Left cardiac atrium (tissue), 4 donors: ENCODE data around the gene SUGP1. TPM values are rescaled to one million over a fixed set of nuclear protein-coding genes. Genes with fewer than 3 reads are reported as not detected.
"Not testable (repeated sequence)": the region's sequence is repeated elsewhere in the genome, so short reads cannot be mapped to it uniquely, and the experiment has no call there.

Experiments used
- ATAC-seq, 2 donors: fragments of 200-7000 bp; cut with Tn5 transposase; one replicate each; pipeline ENCODE4 v1.9.1; 2020; ENCODE audit warnings: mild to moderate bottlenecking in 2 of 2, moderate library complexity in 2 of 2
- DNase-seq: peaks from one replicate; pipeline ENCODE4 v3.0.0-alpha.2; 2020
- intact Hi-C, 2 donors: fragments of 100-400 bp; cut with DNase I; formaldehyde crosslinking; loops; one replicate each; pipeline versions ENCODE4 v1.14.1 to v1.15.1; 2022 to 2023
- total RNA-seq, 2 donors: library from RNA; stranded (reverse); fragmentation: NEBNext Ultra II Directional; extraction: Animal tissue kit (Norgen Biotek cat#: 25700); gene quantifications; one replicate each; pipeline ENCODE4 v1.2.1, GENCODE V29; 2021
- donor health status: DM: no; HTN: yes; CAD: no.
- donor health status: DM: no; HTN: yes; CAD: no; lungs with severe emphysema.
- donor health status: DM: yes; HTN: yes; CAD: no.
- donor health status: Dilated cardiomyopathy.

Gene SUGP1
- total RNA-seq, 2 donors from 2014 or later = 33.5 to 40.5 TPM

- intact Hi-C loops = no loop called here
- DNase-seq (no peak), ATAC-seq (no peak)
These were observed 64.0 kb downstream of the SUGP1 start for GRCh38 chr19:19256072-19256969.

GRCh38 chr19:19253409-19253808, 66.9 kb downstream of the SUGP1 start:
- ATAC-seq, intact Hi-C loops, DNase-seq: not testable (repeated sequence)

- DNase-seq = no peak
- no peak for ATAC-seq
- intact Hi-C loops = no loop called here
These were observed 70.0 kb downstream of the SUGP1 start for GRCh38 chr19:19250196-19250801.

GRCh38 chr19:19240476-19240875, 79.8 kb downstream of the SUGP1 start:
- no peak for ATAC-seq
- intact Hi-C loops = no loop called here
- no peak for DNase-seq

GRCh38 chr19:19239675-19240074, 80.6 kb downstream of the SUGP1 start:
- no peak for DNase-seq
- intact Hi-C loops = no loop called here
- ATAC-seq = no peak

- DNase-seq (no peak), ATAC-seq (no peak)
- intact Hi-C loops = no loop called here
These were observed 82.0 kb downstream of the SUGP1 start for GRCh38 chr19:19238126-19238894.

GRCh38 chr19:19236173-19236572, 84.1 kb downstream of the SUGP1 start:
- no peak for DNase-seq
- ATAC-seq = no peak
- intact Hi-C loops = no loop called here

- DNase-seq = no peak
- intact Hi-C loops = no loop called here
- no peak for ATAC-seq
These were observed 86.0 kb downstream of the SUGP1 start for GRCh38 chr19:19234220-19234816.

GRCh38 chr19:19232261-19232721, 88.0 kb downstream of the SUGP1 start:
- intact Hi-C loops = no loop called here
- DNase-seq = no peak

GRCh38 chr19:19230999-19231398, 89.3 kb downstream of the SUGP1 start:
- ATAC-seq (no peak), DNase-seq (no peak)
- intact Hi-C loops = no loop called here

More at GRCh38 chr19:19232261-19232721, 88.0 kb downstream of the SUGP1 start:
- ATAC-seq = no peak

- intact Hi-C loops = no loop called here
- ATAC-seq (no peak), DNase-seq (no peak)
These were observed 90.6 kb downstream of the SUGP1 start for GRCh38 chr19:19229701-19230100.

GRCh38 chr19:19227217-19227616, 93.1 kb downstream of the SUGP1 start:
- DNase-seq (no peak), ATAC-seq (no peak)
- intact Hi-C loops = no loop called here

GRCh38 chr19:19226663-19227062, 93.6 kb downstream of the SUGP1 start:
- intact Hi-C loops = no loop called here
- ATAC-seq = no peak
- DNase-seq = no peak

GRCh38 chr19:19226204-19226603, 94.1 kb downstream of the SUGP1 start:
- intact Hi-C loops = no loop called here
- no peak for ATAC-seq

More at GRCh38 chr19:19226204-19226603, 94.1 kb downstream of the SUGP1 start:
- DNase-seq = no peak

Other genes starting within 250 kb of the SUGP1 start
- gene TMEM161A, start 182.0 kb downstream of the SUGP1 start, total RNA-seq = 10 to 100 TPM; 19.1 to 21.2 TPM
- under 1 TPM; 0.21 to 0.55 TPM for gene MEF2B, start 150.2 kb downstream of the SUGP1 start, total RNA-seq
- 10 to 100 TPM; 20.1 to 24.0 TPM for gene BORCS8, start 128.4 kb downstream of the SUGP1 start, total RNA-seq
- gene RFXANK, start 128.3 kb downstream of the SUGP1 start, total RNA-seq = 10 to 100 TPM; 40.7 to 46.2 TPM
- 10 to 100 TPM in 1 of 2 donors, 1 to 10 TPM in 1; 9.4 to 11.2 TPM for gene NR2C2AP, start 117.1 kb downstream of the SUGP1 start, total RNA-seq
- gene NCAN, start 108.6 kb downstream of the SUGP1 start, total RNA-seq = not detected
- 1 to 10 TPM in 1 of 2 donors, under 1 TPM in 1; 0.59 to 1.4 TPM for gene TM6SF2, start 47.2 kb downstream of the SUGP1 start, total RNA-seq
- 10 to 100 TPM; 26.2 to 35.5 TPM for gene MAU2, start 320 bp upstream of the SUGP1 start, total RNA-seq
- gene GATAD2A, start 85.2 kb upstream of the SUGP1 start, total RNA-seq = 10 to 100 TPM; 34.2 to 62.3 TPM
- gene TSSK6, start 195.0 kb upstream of the SUGP1 start, total RNA-seq = under 1 TPM; 0.50 to 0.88 TPM
- gene NDUFA13, start 195.7 kb upstream of the SUGP1 start, total RNA-seq = 100 to 1,000 TPM; 850 to 852 TPM
- gene YJEFN3, start 208.4 kb upstream of the SUGP1 start, total RNA-seq = 1 to 10 TPM; 2.7 to 2.9 TPM
- under 1 TPM; 0.32 to 0.71 TPM for gene CILP2, start 217.8 kb upstream of the SUGP1 start, total RNA-seq